ENCODE measurements around the gene DENND11.
"Not testable (repeated sequence)": the region's sequence is repeated elsewhere in the genome, so short reads cannot be mapped to it uniquely, and the experiment has no call there.

The DENND11 gene

GRCh38 chr7:141706239-141707064 is 4.5 kb upstream of the DENND11 start:
- no peak for DNase-seq (ENCODE audit: low read depth)

- DNase-seq (ENCODE audit: low read depth) = no peak
These were observed 2.8 kb upstream of the DENND11 start for GRCh38 chr7:141704741-141705140.

GRCh38 chr7:141704112-141704511 is 2.1 kb upstream of the DENND11 start:
- no peak for DNase-seq (ENCODE audit: low read depth)

GRCh38 chr7:141702892-141703291 is 926 bp upstream of the DENND11 start:
- no peak for DNase-seq (ENCODE audit: low read depth)

GRCh38 chr7:141701489-141702046 is 398 bp downstream of the DENND11 start:
- DNase-seq (ENCODE audit: low read depth) = peak; percentile 52

GRCh38 chr7:141700848-141701371 is 1.1 kb downstream of the DENND11 start:
- DNase-seq (ENCODE audit: low read depth) = no peak

GRCh38 chr7:141700296-141700847 is 1.6 kb downstream of the DENND11 start:
- DNase-seq (ENCODE audit: low read depth) = no peak

DNA sequence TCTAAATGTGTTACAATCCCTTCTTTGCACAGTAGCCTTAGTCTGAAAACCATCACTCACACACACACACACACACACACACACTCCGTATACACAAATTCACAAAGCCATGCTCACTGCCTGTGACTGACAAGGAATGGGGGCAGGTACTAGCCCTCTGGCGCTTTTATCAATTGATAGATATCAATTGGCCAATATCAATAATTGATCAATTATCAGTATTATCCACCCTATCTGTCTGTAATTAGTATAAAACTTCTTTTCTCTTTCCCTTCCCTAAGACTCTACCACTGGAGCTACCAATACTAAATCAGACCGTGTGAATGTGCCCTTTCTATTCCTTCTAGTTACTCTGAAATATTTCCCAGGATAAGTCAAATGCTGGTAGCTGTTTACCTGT is 2.1 kb downstream of the DENND11 start:
- no peak for DNase-seq (ENCODE audit: low read depth)

DNA sequence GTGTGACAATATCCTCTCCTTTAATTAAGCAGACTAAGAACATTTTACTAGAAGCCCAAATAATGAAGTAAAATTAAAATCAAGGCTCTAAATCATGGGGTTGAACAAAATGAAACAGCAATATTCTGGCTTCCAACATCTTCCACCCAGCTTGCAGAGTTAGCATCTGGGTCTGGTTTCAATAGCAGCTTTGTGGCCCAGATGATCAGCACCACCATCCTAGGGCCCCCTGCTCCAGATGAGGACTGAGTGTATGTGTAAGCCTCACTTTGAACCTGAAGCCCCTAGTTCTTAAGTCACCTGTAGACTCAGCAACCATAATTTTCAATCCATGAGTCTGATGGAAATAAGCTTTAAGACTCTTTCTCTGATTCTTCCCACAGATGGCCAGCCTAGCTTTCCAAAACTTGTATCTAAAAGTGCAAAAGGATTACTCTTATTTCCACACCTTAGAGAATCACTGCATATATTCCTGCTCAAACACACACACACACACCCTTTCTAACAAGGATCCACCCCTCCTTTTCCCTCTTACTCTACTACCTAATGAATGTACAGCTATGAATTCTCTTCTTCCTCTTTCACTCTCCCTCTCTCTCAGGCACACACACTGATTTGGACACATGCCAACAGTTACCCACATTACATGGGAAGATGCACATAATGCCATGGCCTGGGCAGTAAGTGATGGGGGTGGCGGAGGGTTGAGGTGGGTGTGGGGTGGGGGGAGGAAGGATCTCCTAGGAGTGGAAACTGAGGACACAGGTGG is 3.5 kb downstream of the DENND11 start:
- DNase-seq (ENCODE audit: low read depth) = no peak

DNA sequence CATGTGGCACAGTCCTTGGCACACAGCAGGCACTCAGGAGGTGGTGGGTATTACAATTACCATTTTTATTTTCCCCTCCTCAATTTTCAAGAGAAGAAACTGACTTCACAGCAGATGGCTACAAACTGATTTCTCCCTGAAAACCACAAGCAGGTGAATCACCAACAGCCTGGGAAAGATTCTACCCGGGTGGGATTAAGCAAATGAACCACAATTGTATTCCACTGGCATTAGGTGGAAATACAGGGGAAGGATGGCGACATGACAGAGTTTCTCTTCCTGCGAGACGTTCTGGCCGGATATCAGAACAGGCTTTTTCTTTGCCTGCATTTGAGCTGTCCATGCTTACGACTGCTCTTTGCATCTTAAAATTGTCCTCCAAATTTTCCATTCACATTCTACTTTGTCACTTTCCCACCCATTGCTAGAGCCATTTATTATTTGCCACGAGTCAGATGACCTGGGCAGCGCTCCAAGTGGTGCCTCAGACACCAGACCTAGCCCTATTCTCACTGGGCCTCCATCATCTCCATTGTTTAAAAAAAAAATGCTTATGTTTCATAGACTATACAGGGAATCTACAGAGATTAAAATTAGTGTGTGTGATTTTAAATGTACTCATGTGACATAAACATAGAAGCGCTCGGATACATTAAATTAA is 4.6 kb downstream of the DENND11 start:
- DNase-seq (ENCODE audit: low read depth) = no peak

GRCh38 chr7:141696348-141696747 is 5.6 kb downstream of the DENND11 start:
- no peak for DNase-seq (ENCODE audit: low read depth)

- no peak for DNase-seq (ENCODE audit: low read depth)
These were observed 6.1 kb downstream of the DENND11 start for GRCh38 chr7:141695803-141696289.

DNA sequence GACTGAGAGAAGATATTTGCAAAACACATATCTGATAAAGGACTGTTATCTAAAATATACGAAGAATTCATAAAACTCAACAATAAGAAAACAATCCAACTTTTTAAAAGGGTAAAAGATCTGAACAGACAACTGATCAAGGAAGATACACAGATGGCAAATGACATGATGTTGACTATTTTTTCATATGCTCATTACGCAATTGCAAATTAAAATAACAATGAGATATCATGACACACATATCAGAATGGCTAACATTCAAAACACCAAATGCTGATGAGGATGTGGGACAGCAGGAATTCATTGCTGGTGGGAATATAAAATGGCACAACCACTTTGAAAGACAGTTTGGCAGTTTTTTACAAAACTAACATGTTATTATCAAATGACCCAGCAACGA is 8.9 kb downstream of the DENND11 start:
- DNase-seq (ENCODE audit: low read depth) = no peak

GRCh38 chr7:141691961-141692360 is 10.0 kb downstream of the DENND11 start:
- DNase-seq (ENCODE audit: low read depth) = no peak

DNA sequence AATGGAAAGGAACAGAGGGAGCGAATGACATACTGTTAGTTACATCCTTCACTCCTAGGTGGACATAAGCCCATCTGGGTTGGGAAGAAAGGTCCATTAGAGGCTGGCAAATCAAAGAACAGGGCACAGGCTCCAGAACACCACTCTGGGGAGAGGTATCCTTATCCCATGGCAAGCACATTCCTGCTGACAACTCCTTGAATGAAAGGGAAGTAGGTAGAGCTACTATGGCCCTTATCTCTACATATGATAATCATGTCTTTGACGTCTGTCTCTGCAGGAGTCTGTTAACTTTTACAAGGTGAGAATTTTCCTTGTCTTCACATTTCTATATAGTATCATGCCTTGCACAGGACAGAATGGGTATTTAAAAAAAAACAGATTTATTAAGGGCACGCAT is 10.4 kb downstream of the DENND11 start:
- no peak for DNase-seq (ENCODE audit: low read depth)

- DNase-seq (ENCODE audit: low read depth) = not testable (repeated sequence)
These were observed 12.7 kb downstream of the DENND11 start for GRCh38 chr7:141689072-141689825.

- no peak for DNase-seq (ENCODE audit: low read depth)
These were observed 13.9 kb downstream of the DENND11 start for GRCh38 chr7:141688043-141688442.

GRCh38 chr7:141686670-141687069 is 15.3 kb downstream of the DENND11 start:
- no peak for DNase-seq (ENCODE audit: low read depth)

DNA sequence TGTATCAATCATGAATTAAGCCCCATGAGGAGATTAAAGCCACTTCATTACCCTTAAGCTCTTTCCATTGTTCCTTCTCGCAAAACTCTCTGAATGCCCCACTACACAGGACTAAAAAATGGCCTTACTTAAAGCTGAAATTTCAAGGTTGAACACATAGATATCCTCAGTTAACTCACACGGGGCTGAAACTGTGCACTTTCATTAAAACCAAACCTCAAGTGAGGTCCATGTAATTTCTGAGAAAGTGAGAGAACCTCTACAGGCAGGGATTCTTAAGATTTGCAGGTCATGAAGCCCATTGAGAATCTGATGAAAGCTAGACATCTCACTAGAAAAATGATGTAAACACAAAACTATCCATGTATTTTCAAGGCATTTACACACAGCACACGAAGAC is 15.9 kb downstream of the DENND11 start:
- no peak for DNase-seq (ENCODE audit: low read depth)

DNA sequence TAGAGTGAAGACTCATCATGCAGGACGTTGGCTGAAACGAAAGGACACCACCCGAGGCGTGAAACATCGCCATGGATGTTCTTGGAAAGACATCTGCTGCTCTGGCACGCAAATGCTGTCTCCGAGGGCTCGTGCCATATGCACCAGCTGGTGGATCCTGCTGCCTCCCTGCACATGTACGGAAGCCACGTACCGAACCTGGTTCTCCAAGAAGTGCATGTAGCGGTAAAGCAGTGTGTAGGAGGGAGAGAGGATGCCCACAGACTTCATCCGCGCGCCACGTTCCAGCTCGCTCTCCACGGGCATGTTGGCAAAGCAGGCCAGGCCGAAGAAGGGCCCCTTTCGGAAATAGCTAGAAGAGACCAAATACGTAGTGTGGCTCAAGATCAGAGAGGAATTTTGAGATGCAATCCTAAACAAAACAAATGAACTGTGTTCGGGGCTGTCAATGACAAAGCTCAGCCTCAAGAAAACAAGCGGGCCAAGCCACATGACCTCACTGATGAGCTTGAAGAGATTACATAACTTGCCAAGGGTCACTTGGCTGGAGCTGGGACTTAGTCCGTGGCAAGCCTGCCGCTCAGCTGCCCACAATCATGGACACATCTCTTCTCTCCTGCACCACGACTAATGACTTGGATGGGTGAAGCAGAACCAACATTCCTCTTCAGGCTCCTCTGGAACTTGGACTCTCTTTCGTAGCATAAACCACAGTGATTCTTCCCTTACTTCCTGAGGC is 16.5 kb downstream of the DENND11 start:
- no peak for DNase-seq (ENCODE audit: low read depth)
